Right lobe of liver (tissue), 6 donors: Measurements from ENCODE around the gene STMP1. TPM values are rescaled to one million over a fixed set of nuclear protein-coding genes. Genes with fewer than 3 reads are reported as not detected.

ENCODE experiments used
- ATAC-seq, 4 donors: fragments of 200-7000 bp; cut with Tn5 transposase; one replicate each; pipeline ENCODE4 v1.9.1; 2020; ENCODE audit warnings: mild to moderate bottlenecking in 4 of 4, moderate library complexity in 4 of 4
- DNase-seq, 3 donors: peaks; one replicate each; pipeline ENCODE4 v3.0.0-alpha.2; 2020
- H3K27ac ChIP-seq, 3 donors: fragments of 200-600 bp; one replicate each; pipeline ENCODE4 v1.8.0; 2022
- H3K27me3 ChIP-seq, 2 donors: fragments of 200-600 bp; one replicate each; pipeline ENCODE4 v1.8.0; 2022
- H3K36me3 ChIP-seq, 4 donors: fragments of 200-600 bp; sonication (generic) in 1 of 4; one replicate each; pipeline versions ENCODE4 v1.5.1 to v1.8.0; 2017 to 2022; ENCODE audit warnings: control low read depth in 1 of 4
- H3K4me1 ChIP-seq, 4 donors: fragments of 200-600 bp; sonication (generic) in 1 of 4; one replicate each; pipeline versions ENCODE4 v1.5.1 to v1.8.0; 2017 to 2022; ENCODE audit warnings: control low read depth in 1 of 4
- H3K4me3 ChIP-seq, 3 donors: fragments of 200-600 bp; one replicate each; pipeline ENCODE4 v1.8.0; 2022
- H3K9me3 ChIP-seq, 4 donors: fragments of 200-600 bp; sonication (generic) in 1 of 4; one replicate each; pipeline versions ENCODE4 v1.5.1 to v1.8.0; 2017 to 2022; ENCODE audit warnings: control low read depth in 1 of 4
- POLR2A ChIP-seq: fragments of 450-650 bp; IDR thresholded peaks from one replicate; pipeline ENCODE4 v1.6.1; 2017; ENCODE audit warnings: antibody characterized with exemption, mild to moderate bottlenecking
- WGBS: methylation state at CpG from one replicate; pipeline ENCODE4 v1.1.6; 2018; ENCODE audit warnings: low coverage, low lambda C conversion rate; ENCODE audit not compliant: insufficient coverage; ENCODE audit errors: missing lambda C conversion rate; 5-methylcytosine and 5-hydroxymethylcytosine counted together
- intact Hi-C, 2 donors: fragments of 100-400 bp; cut with DNase I; formaldehyde crosslinking; loops; one replicate each; pipeline versions ENCODE4 v1.11.2 to v1.14.1; 2022
- total RNA-seq, 6 experiments: library from RNA; depleted of rRNA in 2 of 6; stranded (reverse); fragments of >200 nt in 2 of 6; fragmentation: NEBNext Ultra II Directional in 3 of 6; extraction: Animal tissue kit (Norgen Biotek cat#: 25700) in 3 of 6; gene quantifications; one replicate each; pipeline versions ENCODE4 v1.1.0 to v1.2.4, GENCODE V29; 2016 to 2023
- TF ChIP-seq, protein P1 (sequence below), 4 donors: fragments of 200-600 bp in 3 of 4; fragments of 450-650 bp in 1 of 4; IDR thresholded peaks; one replicate each; pipeline versions ENCODE4 v1.5.1 to v1.8.0; 2016 to 2022; ENCODE audit warnings: antibody characterized with exemption in 4 of 4, mild to moderate bottlenecking in 2 of 4
- donor health status: DM: no; HTN: yes; CAD: no.
- donor health status: DM: no; HTN: no; CAD: no.
- donor health status: DM: no; HTN: no; CAD: no.
- donor health status: DM: no; HTN: yes; CAD: no.
- donor health status: DM: no; HTN: yes; CAD: no.

Gene STMP1
- total RNA-seq, 6 experiments from 2014 or later, result 8.8 to 20.6 (median 14.6) TPM

DNA sequence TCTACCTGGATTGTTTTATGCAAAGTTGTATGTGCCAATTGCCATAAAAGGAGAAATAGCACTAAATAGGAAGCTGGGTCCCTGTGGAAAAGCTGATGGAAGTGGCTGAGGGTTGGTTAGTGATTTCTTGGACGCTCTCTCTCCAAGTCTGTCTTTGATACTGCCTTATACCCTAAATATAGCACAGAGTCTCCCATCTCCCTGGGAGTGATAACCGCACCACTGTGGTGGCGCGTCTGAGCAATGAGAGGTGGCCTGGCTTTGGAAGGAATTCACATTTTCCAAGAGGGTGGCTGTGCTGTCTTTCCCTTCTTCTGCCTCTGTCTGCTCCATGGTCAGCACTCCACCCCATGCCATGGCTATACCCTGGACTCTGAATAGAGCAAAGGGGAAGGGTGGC is 31.2 kb downstream of the STMP1 start:
- TF ChIP-seq, protein P1, sequence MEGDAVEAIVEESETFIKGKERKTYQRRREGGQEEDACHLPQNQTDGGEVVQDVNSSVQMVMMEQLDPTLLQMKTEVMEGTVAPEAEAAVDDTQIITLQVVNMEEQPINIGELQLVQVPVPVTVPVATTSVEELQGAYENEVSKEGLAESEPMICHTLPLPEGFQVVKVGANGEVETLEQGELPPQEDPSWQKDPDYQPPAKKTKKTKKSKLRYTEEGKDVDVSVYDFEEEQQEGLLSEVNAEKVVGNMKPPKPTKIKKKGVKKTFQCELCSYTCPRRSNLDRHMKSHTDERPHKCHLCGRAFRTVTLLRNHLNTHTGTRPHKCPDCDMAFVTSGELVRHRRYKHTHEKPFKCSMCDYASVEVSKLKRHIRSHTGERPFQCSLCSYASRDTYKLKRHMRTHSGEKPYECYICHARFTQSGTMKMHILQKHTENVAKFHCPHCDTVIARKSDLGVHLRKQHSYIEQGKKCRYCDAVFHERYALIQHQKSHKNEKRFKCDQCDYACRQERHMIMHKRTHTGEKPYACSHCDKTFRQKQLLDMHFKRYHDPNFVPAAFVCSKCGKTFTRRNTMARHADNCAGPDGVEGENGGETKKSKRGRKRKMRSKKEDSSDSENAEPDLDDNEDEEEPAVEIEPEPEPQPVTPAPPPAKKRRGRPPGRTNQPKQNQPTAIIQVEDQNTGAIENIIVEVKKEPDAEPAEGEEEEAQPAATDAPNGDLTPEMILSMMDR (IDR thresholded peaks at IDR 0.05), result no peak
- TF ChIP-seq POLR2A, result no peak
- WGBS, result 100% methylated on average over 1 of the region's 4 CpGs

DNA sequence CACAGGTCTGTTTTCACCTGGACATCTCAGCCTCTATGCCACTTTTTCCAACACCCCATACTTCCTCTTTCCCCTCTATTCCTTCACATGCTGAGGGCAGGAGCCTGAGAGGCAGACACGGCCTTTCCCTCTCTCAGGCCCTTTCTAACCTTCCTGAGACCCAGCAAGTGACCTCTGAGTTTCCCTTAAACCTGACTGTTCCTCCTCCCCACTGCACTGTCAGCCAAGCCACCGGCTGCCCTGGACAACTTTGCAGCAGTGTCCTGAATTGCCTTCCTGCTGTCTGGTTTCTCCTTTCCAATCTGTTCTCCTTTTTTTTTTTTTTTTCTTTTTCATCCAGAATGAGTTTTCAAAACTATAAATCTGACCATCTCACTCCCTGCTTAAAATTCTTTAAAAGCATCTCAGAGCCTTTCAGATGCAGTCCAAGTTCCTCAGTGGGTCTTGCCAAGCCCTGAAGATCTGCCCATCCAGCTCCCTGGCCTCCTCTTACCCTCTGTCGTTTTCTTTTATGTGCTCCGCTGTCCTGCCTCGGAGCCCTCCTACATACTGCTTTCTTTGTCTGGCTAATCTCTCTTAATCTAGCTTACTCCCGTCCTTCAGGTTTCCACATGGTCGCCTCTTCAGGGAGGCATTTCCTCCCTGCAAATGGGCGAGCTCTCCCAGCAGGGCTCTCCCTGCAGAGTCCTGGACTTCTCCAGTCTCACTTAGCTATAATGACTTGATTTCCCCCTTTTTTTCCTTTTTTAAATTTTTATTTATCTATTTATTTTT is 35.1 kb downstream of the STMP1 start:
- H3K27ac ChIP-seq, result no peak overlapping the region
- no peak for DNase-seq
- intact Hi-C loops, result no loop called here
- WGBS, result 72% methylated on average over 8 of the region's 8 CpGs
- H3K9me3 ChIP-seq, result no peaks in the 10 kb centered on the region
- no peak overlapping the region for H3K4me3 ChIP-seq
- H3K36me3 ChIP-seq, result no peaks in the 10 kb centered on the region
- peak in 2 of 4 donors; percentile 29 to 44 for ATAC-seq
- H3K4me1 ChIP-seq, result no peaks in the 10 kb centered on the region
- TF ChIP-seq, protein P1 (IDR thresholded peaks at IDR 0.05), result no peak
- TF ChIP-seq POLR2A, result no peak
- H3K27me3 ChIP-seq, result no peaks in the 10 kb centered on the region

More for the DNA sequence above, 31.2 kb downstream of the STMP1 start:
- Histone ChIP-seq H3K4me1 (no peaks in the 10 kb centered on the region), H3K4me3 (no peak overlapping the region), H3K27ac (no peak overlapping the region), H3K27me3 (no peaks in the 10 kb centered on the region), H3K36me3 (no peaks in the 10 kb centered on the region), H3K9me3 (no peaks in the 10 kb centered on the region)
- no peak for ATAC-seq
- intact Hi-C loops, result no loop called here
- no peak for DNase-seq

DNA sequence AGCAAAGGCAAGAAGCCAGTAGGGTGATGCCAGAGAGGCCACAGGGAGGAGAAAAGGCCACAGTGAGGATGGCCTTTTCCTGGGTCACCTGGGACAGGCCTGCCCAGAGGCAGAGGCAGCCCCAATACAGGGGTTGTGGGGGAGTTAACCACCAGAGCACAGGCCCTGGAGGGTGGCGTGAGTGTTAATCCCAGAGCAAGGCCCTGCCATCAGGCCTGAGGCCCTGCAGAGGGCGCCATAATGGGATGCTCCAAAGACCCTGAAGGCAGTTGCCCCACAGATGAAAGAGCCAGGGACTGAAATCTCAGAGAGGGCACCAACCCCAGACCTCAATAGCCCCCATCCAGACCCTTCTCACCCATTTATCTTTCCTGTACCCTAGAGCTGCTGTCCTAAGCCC is 41.8 kb downstream of the STMP1 start:
- Histone ChIP-seq H3K4me1 (no peaks in the 10 kb centered on the region), H3K27me3 (no peaks in the 10 kb centered on the region), H3K27ac (no peak overlapping the region), H3K9me3 (no peaks in the 10 kb centered on the region), H3K4me3 (no peak overlapping the region), H3K36me3 (no peaks in the 10 kb centered on the region)
- DNase-seq (no peak), ATAC-seq (no peak)
- WGBS, result no CpG with 5 or more reads among the region's 2 CpGs
- intact Hi-C loops, result no loop called here
- TF ChIP-seq, protein P1 (IDR thresholded peaks at IDR 0.05), result no peak
- no peak for TF ChIP-seq POLR2A

DNA sequence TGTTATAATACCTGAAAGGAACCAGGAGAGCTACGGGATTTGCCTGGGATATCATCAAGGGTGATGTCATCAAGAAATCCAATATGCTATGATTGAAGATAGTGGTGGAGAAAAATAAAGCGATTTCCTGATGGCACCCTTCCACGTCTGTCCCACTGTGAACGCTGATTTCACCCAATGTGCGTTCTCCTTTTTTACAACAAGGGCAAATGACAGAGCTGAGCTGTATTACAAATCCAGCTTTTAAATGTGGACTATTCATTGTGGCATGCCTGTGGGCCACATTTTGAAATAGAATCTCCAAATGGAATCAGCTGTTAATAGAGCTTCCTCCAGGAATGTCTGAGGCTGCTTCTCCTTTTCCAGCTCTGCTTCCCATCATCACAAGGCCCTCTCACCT is 42.4 kb downstream of the STMP1 start:
- Histone ChIP-seq H3K4me1 (no peaks in the 10 kb centered on the region), H3K27ac (no peak overlapping the region), H3K27me3 (no peaks in the 10 kb centered on the region), H3K4me3 (no peak overlapping the region), H3K36me3 (no peaks in the 10 kb centered on the region), H3K9me3 (no peaks in the 10 kb centered on the region)
- no peak for DNase-seq
- no peak for ATAC-seq
- TF ChIP-seq, protein P1 (IDR thresholded peaks at IDR 0.05), result no peak
- no peak for TF ChIP-seq POLR2A
- WGBS, result 75% methylated on average over 5 of the region's 5 CpGs
- intact Hi-C loops, result no loop called here
